Heart left ventricle (tissue), 16 donors: Measurements from ENCODE around the gene SLC22A4. TPM values are rescaled to one million over a fixed set of nuclear protein-coding genes. Genes with fewer than 3 reads are reported as not detected.
A peak's percentile ranks its signal among the peaks of the same experiment; 100 is the strongest.

Experiments used
- ATAC-seq, 4 donors: fragments of 200-7000 bp; cut with Tn5 transposase; one replicate each; pipeline ENCODE4 v1.9.1; 2020 to 2022; ENCODE audit warnings: moderate library complexity in 4 of 4, mild to moderate bottlenecking in 3 of 4, moderate number of reproducible peaks in 1 of 4
- DNase-seq, 5 donors: peaks; one replicate each; pipeline ENCODE4 v3.0.0-alpha.2; 2020
- H3K27ac ChIP-seq, 12 donors: fragments of 200-600 bp; sonication (generic) in 4 of 12; one replicate each; pipeline versions ENCODE4 v1.5.0 to v1.8.0; 2016 to 2022; ENCODE audit warnings: mild to moderate bottlenecking in 2 of 12
- H3K27me3 ChIP-seq, 9 donors: fragments of 200-600 bp; sonication (generic) in 2 of 9; one replicate each; pipeline versions ENCODE4 v1.5.1 to v1.8.0; 2016 to 2022; ENCODE audit warnings: mild to moderate bottlenecking in 3 of 9
- H3K36me3 ChIP-seq, 9 donors: fragments of 200-600 bp; sonication (generic) in 2 of 9; one replicate each; pipeline versions ENCODE4 v1.5.0 to v1.8.0; 2018 to 2022; ENCODE audit warnings: mild to moderate bottlenecking in 2 of 9
- H3K4me1 ChIP-seq, 12 donors: fragments of 200-600 bp; sonication (generic) in 4 of 12; one replicate each; pipeline versions ENCODE4 v1.5.0 to v1.8.0; 2016 to 2022; ENCODE audit warnings: mild to moderate bottlenecking in 3 of 12
- H3K4me3 ChIP-seq, 12 donors: fragments of 200-600 bp; sonication (generic) in 4 of 12; one replicate each; pipeline versions ENCODE4 v1.5.0 to v1.8.0; 2017 to 2022; ENCODE audit warnings: mild to moderate bottlenecking in 9 of 12, moderate library complexity in 4 of 12
- H3K9me3 ChIP-seq, 12 donors: fragments of 200-600 bp; sonication (generic) in 4 of 12; one replicate each; pipeline versions ENCODE4 v1.5.0 to v1.8.0; 2016 to 2022; ENCODE audit warnings: mild to moderate bottlenecking in 1 of 12
- POLR2A ChIP-seq, 2 donors: fragments of 450-650 bp; IDR thresholded peaks; one replicate each; pipeline ENCODE4 v1.6.1; 2017; ENCODE audit warnings: antibody characterized with exemption in 2 of 2, mild to moderate bottlenecking in 2 of 2, moderate library complexity in 2 of 2
- WGBS, 4 donors: extraction: QIAGEN DNeasy Blood & Tissue Kit in 2 of 4; methylation state at CpG; one replicate each; pipeline versions ENCODE4 v1.1.5 to v1.1.7; 2013 to 2018; 5-methylcytosine and 5-hydroxymethylcytosine counted together
- intact Hi-C, 10 donors: fragments of 100-400 bp; cut with DNase I; formaldehyde crosslinking; loops; one replicate each; pipeline versions ENCODE4 v1.11.1 to v1.14.2; 2022
- polyA plus RNA-seq, 2 donors: library from polyadenylated mRNA; stranded (reverse); fragments of 200-250 nt; gene quantifications; one replicate each; pipeline ENCODE4 v1.2.3, GENCODE V29; 2013
- total RNA-seq, 9 donors: library from RNA; depleted of rRNA in 2 of 9; stranded (reverse); fragments of >200 nt in 2 of 9; fragmentation: NEBNext Ultra II Directional in 3 of 9; extraction: Animal tissue kit (Norgen Biotek cat#: 25700) in 3 of 9; gene quantifications; one replicate each; pipeline versions ENCODE4 v1.1.0 to v1.2.4, GENCODE V29; 2016 to 2023
- TF ChIP-seq, protein P1 (sequence below), 12 donors: fragments of 200-600 bp; sonication (generic) in 4 of 12; IDR thresholded peaks; one replicate each; pipeline versions ENCODE4 v1.5.0 to v1.8.0; 2018 to 2022; ENCODE audit warnings: antibody characterized with exemption in 12 of 12, mild to moderate bottlenecking in 5 of 12
- donor health status: ischemic (EF 13 %, LVEDD 7.1; RV severe dilation, severe dysfunction).
- donor health status: healthy with polysubstance abuse.
- donor health status: DM: no; HTN: yes; CAD: no.
- donor health status: DM: no; HTN: no; CAD: no.
- donor health status: ischemic (EF 25% LVEDD 6.9; RV normal size, moderate dysfunction).
- donor health status: ischemic (EF 25% LVEDD 5.7; RV mildly dilated, moderate dysfunction).
- donor health status: healthy.
- donor health status: DM: yes; HTN: yes; CAD: no.
- donor health status: ischemic (EF 35%, LVEDD 5.7; RV mildly dilated, moderate dysfunction).
- donor health status: nonischemic (EF 11% LVEDD 7.7; RV severe dilation, severe dysfunction).
- donor health status: DM: yes; HTN: yes; CAD: no.
- donor health status: PGD.
- donor health status: ischemic (EF 29% LVEDD 5.4; RV normal size, mild dysfunction).
- donor health status: nonischemic (EF 23%, LVEDD 6.1; RV moderate dilation, normal function).

The SLC22A4 gene
- total and polyA plus RNA-seq, 11 donors = 0.30 to 4.9 (median 2.2) TPM

GRCh38 chr5:132270335-132270665 lies 23.9 kb upstream of the SLC22A4 start:
- Histone ChIP-seq H3K4me3 (no peak overlapping the region), H3K27ac (peak overlapping the region in 1 of 12 donors; percentile 45), H3K27me3 (no peaks in the 10 kb centered on the region), H3K36me3 (peaks cover 0 to 10% (median 0%) of the 10 kb centered on the region in 9 donors), H3K9me3 (no peaks in the 10 kb centered on the region), H3K4me1 (peaks cover 0 to 27% (median 12%) of the 10 kb centered on the region in 12 donors)
- ATAC-seq (no peak), DNase-seq (no peak)
- intact Hi-C loops = loop anchor here in 5 of 10 donors (5.0 to 10.0 kb wide), 6 partner anchors 33 to 235 kb away; no protein-coding TSS in a partner anchor
- WGBS, 4 donors = 97 to 100% (median 100%) methylated on average over 1 of the region's 1 CpG
- TF ChIP-seq POLR2A (IDR thresholded peaks at IDR 0.05) = no peak
- TF ChIP-seq, protein P1, sequence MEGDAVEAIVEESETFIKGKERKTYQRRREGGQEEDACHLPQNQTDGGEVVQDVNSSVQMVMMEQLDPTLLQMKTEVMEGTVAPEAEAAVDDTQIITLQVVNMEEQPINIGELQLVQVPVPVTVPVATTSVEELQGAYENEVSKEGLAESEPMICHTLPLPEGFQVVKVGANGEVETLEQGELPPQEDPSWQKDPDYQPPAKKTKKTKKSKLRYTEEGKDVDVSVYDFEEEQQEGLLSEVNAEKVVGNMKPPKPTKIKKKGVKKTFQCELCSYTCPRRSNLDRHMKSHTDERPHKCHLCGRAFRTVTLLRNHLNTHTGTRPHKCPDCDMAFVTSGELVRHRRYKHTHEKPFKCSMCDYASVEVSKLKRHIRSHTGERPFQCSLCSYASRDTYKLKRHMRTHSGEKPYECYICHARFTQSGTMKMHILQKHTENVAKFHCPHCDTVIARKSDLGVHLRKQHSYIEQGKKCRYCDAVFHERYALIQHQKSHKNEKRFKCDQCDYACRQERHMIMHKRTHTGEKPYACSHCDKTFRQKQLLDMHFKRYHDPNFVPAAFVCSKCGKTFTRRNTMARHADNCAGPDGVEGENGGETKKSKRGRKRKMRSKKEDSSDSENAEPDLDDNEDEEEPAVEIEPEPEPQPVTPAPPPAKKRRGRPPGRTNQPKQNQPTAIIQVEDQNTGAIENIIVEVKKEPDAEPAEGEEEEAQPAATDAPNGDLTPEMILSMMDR (IDR thresholded peaks at IDR 0.05) = no peak

- no peaks in the 10 kb centered on the region for H3K27me3 ChIP-seq
- intact Hi-C loops = loop anchor here in 5 of 10 donors (5.0 to 10.0 kb wide), 6 partner anchors 33 to 234 kb away; no protein-coding TSS in a partner anchor
- TF ChIP-seq POLR2A (IDR thresholded peaks at IDR 0.05) = no peak
- TF ChIP-seq, protein P1 (IDR thresholded peaks at IDR 0.05) = no peak
- peak overlapping the region in 1 of 12 donors; percentile 45 for H3K27ac ChIP-seq
- no peak overlapping the region for H3K4me3 ChIP-seq
- peaks cover 0 to 22% (median 8%) of the 10 kb centered on the region in 12 donors for H3K4me1 ChIP-seq
- DNase-seq (no peak), ATAC-seq (no peak)
- WGBS, 4 donors = 93 to 94% (median 93%) methylated on average over 6 of the region's 6 CpGs
- H3K9me3 ChIP-seq = no peaks in the 10 kb centered on the region
- H3K36me3 ChIP-seq = peaks cover 0 to 10% (median 0%) of the 10 kb centered on the region in 9 donors
Observed at GRCh38 chr5:132270706-132271105, 23.5 kb upstream of the SLC22A4 start.

DNA sequence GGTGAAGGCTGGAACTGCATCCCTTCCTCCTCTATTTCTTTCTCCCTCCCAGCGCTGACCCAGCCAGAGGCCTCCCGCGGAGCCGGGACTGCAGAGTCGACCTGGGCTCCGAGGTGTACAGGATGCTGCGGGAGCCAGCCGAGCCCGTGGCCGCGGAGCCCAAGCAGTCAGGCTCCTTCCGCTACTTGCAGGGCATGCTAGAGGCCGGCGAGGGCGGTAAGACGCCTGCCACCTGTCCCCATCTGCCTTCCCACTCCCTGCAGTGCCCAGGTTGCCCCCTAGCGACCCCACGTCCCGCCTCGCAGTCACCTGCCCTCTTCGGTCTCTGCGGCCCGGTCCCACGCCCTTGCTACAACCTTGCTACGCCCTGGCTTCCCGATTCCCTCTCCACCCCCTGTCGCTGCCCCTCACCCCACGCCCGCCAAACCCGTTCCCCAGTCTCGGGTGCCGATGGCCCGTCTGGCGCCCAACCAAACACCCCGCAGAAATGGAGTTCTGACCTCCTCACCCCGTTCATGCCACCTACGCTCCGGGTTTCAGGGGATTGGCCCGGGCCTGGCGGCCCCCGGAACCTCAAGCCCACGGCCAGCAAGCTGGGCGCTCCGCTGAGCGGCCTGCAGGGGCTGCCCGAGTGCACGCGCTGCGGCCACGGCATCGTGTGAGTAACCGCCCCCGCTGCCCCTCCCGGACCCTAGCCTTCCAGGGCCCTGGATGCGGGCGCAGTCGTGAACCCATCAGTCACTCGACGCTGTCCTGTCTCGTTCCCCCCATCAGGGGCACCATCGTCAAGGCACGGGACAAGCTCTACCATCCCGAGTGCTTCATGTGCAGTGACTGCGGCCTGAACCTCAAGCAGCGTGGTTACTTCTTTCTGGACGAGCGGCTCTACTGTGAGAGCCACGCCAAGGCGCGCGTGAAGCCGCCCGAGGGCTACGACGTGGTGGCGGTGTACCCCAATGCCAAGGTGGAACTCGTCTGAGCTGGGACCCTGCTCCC lies 22.6 kb upstream of the SLC22A4 start:
- WGBS, 4 donors = 74 to 83% (median 78%) methylated on average over 59 to 77 of the region's 77 CpGs
- peak in 3 of 4 donors; percentile 27 to 57 (median 50) for ATAC-seq

More for the DNA sequence above, 22.6 kb upstream of the SLC22A4 start:
- Histone ChIP-seq H3K4me3 (peak overlapping the region in 5 of 12 donors; percentile 5 to 32 (median 17)), H3K27ac (peak overlapping the region in 1 of 12 donors; percentile 11), H3K4me1 (peaks cover 0 to 14% (median under 1%) of the 10 kb centered on the region in 12 donors), H3K9me3 (no peaks in the 10 kb centered on the region), H3K27me3 (no peaks in the 10 kb centered on the region), H3K36me3 (peaks cover 0 to 7% (median 0%) of the 10 kb centered on the region in 9 donors)
- intact Hi-C loops = loop anchor here in 5 of 10 donors (5.0 to 10.0 kb wide), 6 partner anchors 34 to 233 kb away; no protein-coding TSS in a partner anchor
- no peak for TF ChIP-seq POLR2A (IDR thresholded peaks at IDR 0.05)
- TF ChIP-seq, protein P1 (IDR thresholded peaks at IDR 0.05) = peak in 2 of 12 donors; percentile 9 to 20
- peak in 1 of 5 donors; percentile 20 for DNase-seq
